Right lobe of liver (tissue), 4 donors: ENCODE results near the gene DAPK2.

Source experiments
- POLR2A ChIP-seq: fragments of 450-650 bp; IDR thresholded peaks from one replicate; pipeline ENCODE4 v1.6.1; 2017; ENCODE audit warnings: antibody characterized with exemption, mild to moderate bottlenecking
- TF ChIP-seq, protein P1 (sequence below), 4 donors: fragments of 200-600 bp in 3 of 4; fragments of 450-650 bp in 1 of 4; IDR thresholded peaks; one replicate each; pipeline versions ENCODE4 v1.5.1 to v1.8.0; 2016 to 2022; ENCODE audit warnings: antibody characterized with exemption in 4 of 4, mild to moderate bottlenecking in 2 of 4
- donor health status: DM: no; HTN: no; CAD: no.
- donor health status: DM: no; HTN: no; CAD: no.
- donor health status: DM: no; HTN: yes; CAD: no.

GRCh38 chr15:64089543-64090280 is 43.4 kb upstream of the DAPK2 start:
- TF ChIP-seq, protein P1, sequence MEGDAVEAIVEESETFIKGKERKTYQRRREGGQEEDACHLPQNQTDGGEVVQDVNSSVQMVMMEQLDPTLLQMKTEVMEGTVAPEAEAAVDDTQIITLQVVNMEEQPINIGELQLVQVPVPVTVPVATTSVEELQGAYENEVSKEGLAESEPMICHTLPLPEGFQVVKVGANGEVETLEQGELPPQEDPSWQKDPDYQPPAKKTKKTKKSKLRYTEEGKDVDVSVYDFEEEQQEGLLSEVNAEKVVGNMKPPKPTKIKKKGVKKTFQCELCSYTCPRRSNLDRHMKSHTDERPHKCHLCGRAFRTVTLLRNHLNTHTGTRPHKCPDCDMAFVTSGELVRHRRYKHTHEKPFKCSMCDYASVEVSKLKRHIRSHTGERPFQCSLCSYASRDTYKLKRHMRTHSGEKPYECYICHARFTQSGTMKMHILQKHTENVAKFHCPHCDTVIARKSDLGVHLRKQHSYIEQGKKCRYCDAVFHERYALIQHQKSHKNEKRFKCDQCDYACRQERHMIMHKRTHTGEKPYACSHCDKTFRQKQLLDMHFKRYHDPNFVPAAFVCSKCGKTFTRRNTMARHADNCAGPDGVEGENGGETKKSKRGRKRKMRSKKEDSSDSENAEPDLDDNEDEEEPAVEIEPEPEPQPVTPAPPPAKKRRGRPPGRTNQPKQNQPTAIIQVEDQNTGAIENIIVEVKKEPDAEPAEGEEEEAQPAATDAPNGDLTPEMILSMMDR (IDR thresholded peaks at IDR 0.05), result no peak
- TF ChIP-seq POLR2A, result no peak
